OCI-LY1 (cell line): Measurements from ENCODE around the gene MACROD2.

Experiments
- CTCF ChIP-seq: fragments of 200-600 bp; sonication (generic), shearing (Covaris generic); IDR thresholded peaks from 2 replicates; pipeline ENCODE4 v1.5.1; 2017; ENCODE audit warnings: mild to moderate bottlenecking, antibody characterized with exemption, low read length, moderate library complexity, mixed read lengths
- EZH2 ChIP-seq: fragments of 200-600 bp; sonication (generic), shearing (Covaris generic); IDR thresholded peaks from 2 replicates; pipeline ENCODE4 v1.8.0; 2017; ENCODE audit warnings: borderline replicate concordance, mixed run types, mild to moderate bottlenecking, antibody characterized with exemption, low read length, moderate library complexity, mixed read lengths

GRCh38 chr20:14260367-14260766 is 265.1 kb downstream of the MACROD2 start:
- TF ChIP-seq CTCF (no peak), EZH2 (no peak)
